GM21529 (cell line): Measurements from ENCODE around the gene ACTRT3.
"Not testable (repeated sequence)": the region's sequence is repeated elsewhere in the genome, so short reads cannot be mapped to it uniquely, and the experiment has no call there.

Experiments used
- ATAC-seq: cut with Tn5 transposase; IDR thresholded peaks from one replicate; pipeline ENCODE4 v1.9.1; 2021; ENCODE audit not compliant: unreplicated experiment

Gene ACTRT3

DNA sequence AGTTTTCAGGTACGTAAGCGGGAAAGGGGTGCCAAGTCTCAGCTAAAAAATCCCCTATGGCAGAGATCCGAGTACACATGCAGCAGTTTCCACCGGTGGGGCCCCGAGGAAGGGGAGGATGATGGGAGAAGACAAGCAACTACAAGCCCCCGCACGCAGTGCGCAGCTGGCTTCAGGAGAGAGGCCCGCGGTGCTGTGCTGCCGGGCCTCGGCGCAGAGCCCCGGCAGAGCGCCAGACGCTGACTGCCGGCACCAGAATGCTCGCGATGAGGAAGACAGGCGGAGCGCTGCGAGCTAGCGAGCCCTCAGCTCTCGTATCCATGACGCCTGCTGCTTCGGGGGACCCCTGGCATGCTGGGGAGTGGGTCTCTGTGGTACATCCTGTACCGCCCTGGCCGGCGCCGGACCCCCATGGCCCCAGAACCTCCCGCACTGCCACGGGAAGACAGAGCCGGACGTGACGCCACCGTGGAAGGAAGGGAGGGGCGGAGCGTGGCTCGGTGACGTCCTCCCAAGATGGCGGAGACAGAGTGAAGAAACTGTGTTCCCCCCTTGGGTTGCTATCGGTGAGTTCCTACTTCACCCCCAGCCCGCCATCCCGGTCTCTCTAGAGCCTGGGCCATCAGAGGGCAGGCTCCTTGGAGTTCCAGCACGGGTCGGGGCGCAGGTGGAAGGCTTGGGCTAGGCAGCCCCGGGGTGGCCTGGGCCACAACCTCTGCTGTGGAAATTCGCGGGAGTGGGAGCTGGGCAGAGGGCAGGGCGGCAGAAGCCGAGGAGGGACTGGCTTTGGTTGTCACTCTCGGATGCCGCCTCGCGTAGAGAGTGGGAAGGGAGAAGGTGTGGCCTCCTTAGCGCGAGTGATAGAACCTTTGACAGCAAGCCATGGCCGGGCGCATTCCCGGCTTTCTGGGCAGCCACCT, 3.8 kb upstream of the ACTRT3 start, which contains the start of gene MYNN:
Gene MYNN, plus strand, starts transcription at position 500 of the 920 bp plus-strand sequence. CDS start 900 bp downstream, outside the sequence.
- ATAC-seq, result peak; percentile 83

DNA sequence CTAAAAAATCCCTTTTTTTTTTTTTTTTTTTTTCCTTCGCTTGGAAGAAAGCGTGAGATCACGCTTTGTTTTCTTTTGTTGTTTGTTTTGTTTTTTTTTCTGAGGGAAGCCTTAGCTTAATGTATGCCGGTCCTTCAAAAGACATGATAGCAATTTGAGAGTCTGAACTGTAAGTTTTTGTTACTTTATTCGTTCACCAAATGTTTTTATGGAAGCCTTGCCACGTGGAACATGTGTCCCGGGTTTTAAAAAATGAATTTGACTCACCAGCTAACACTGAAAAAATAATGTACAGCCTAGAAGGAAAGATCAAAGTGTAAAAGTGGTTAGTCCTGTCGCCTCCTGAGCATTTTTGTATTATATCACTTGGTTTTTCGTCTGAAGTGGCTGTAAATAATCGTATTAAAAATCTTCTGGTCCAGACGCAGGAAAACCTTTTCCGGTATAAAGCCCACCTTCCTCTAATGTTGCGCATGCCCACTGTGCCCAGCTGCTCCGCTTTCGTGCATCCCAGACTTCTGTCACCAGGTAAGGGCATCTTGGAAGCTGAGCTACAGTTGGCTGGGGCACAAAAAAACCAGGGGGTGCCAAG, 3.0 kb upstream of the ACTRT3 start:
- peak; percentile 25 for ATAC-seq

DNA sequence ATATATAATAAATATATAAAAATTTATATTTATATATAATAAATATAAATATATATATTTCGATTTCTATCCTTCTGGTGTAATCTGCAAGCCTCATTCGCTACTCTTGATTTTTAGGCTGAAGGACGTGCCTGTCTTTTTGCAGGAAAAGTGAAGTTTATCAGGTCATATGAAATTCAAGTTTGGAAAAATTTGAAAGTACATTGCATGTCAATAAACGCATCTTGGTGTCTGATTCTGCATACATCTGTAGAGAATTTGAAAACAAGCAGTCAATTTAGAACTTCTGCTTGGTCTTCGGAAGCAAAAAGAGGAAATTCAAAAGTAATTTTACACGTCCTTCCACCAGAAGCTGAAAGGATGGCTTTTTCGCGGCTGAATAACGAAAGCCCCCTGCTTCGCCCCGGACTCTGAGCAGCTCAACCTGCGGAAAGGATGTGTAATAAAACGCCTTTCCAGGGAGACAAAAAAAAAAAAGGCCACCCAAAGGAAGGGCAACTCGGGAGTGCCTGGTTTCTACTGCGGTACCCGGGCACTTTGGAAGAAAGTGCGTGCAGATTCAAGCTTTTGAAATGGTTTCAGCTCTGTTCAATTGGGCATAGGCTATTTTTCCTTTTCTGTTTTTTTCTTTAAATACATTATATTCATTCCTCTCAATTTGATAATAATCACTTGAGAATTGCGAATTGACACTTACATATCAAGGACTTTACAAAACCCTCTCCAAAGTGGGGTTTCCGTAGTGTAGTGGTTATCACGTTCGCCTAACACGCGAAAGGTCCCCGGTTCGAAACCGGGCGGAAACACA, 2.3 kb upstream of the ACTRT3 start:
- ATAC-seq, result peak; percentile 8

DNA sequence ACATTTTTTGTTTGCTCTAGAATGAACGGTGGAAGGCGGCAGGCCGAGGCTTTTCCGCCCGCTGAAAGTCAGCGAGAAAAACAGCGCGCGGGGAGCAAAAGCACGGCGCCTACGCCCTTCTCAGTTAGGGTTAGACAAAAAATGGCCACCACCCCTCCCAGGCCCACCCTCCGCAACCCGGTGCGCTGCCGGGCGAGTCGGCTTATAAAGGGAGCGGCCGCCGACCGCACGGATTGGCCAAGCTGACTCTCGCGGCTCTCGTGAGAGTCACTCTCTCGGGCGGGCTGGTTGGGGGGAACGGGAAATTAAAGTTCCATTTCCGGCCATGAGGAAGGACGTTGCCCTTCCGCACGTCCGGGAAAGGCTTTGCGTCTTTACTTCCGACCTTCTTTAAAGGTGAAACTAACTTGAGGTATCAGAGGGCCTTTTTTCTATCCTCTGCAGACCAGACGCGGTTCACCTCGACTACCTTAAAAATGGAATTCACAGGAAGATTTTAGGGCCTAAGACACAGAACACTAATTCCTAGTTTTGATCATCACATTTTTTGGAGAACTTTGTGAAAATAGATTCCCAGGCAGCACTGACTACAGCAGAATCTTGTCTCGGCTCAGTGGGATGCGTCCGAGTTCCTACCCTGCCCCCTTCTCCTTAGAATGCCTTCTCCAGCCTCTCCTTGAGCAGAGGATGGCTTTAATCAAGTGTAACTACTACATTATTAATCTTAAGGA, 4.3 kb downstream of the ACTRT3 start, which contains the start of gene TERC:
Gene TERC, minus strand, starts transcription at position 179 of the 731 bp plus-strand sequence.
- peak; percentile 65 for ATAC-seq

DNA sequence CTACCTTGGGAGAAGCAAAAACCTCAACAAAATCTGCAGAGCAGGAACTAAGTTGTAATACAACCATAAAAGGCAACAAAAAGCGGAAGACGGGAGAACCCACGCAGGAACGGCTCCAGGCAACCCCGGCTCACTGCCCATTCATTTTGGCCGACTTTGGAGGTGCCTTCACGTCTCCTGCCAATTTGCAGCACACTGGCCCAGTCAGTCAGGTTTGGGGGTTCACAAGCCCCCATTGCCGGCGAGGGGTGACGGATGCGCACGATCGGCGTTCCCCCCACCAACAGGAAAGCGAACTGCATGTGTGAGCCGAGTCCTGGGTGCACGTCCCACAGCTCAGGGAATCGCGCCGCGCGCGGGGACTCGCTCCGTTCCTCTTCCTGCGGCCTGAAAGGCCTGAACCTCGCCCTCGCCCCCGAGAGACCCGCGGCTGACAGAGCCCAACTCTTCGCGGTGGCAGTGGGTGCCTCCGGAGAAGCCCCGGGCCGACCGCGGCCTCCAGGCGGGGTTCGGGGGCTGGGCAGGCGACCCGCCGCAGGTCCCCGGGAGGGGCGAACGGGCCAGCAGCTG, 5.0 kb downstream of the ACTRT3 start:
- ATAC-seq, result peak; percentile 46

DNA sequence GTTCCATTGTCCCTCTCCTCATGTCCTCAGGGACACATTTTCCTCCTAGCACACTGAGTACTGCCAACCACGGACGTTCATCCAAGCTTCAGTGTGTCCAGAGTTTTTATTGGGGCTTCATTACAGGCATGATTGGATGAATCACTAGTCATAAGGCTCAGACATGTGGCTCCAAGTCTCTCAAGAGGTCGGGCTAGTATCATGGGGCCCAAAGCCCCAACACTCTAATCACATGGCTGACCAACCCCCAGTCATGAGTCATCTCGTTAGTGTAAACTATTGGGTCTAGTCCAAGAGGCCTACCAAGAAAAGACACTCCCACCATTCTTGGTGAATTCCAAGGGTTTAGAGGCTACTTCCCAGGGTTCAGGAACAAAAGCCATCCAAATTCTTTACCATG, 8.9 kb downstream of the ACTRT3 start:
- no peak for ATAC-seq

DNA sequence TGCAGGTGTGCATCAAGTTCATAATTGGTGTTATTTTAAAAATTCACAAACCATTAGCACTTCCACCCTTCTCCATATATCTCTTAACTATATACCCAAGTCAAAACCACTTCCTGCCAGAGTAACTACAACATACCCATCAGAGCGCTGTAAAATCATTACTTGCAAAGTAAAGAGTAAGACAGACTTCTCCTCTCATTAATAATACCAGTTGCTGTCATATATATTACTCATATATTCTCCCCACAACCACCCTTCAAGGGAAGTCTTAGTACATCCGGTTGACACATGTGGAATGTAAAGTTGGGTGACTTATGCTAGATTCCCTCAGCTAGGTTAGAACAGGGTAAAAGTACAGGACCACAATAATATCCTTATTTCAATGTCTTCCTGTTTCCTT, 10.1 kb downstream of the ACTRT3 start:
- peak; percentile 49 for ATAC-seq

DNA sequence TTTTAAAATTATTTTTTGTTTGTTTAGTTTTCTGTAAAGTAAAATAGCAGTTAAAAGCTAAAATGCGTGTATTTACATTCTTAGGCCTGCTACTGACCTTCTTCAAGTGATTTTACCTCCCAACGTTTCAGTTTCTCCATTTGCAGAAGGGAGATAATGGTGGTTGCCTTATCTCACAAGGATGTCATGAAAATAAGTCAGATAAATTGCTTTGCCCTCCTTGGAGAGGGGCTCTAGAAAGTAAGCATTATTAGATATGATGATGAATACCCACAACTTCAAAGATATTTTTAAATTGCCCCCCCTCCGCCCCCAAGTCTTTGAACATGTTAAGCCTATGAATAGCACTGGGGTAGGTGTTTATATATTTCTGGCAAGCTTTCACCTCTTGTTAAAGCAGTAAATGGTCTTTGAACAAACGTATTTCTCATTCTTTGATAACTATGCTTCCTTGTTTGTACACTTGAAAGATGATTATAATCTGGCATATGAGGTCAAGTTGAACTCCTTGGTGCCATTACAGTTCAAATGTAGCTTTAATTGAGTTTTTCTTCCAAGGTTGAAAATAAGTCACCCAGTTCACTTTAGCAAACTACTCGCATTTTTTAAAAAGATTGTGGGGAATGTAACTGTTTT, 10.9 kb downstream of the ACTRT3 start:
- no peak for ATAC-seq

DNA sequence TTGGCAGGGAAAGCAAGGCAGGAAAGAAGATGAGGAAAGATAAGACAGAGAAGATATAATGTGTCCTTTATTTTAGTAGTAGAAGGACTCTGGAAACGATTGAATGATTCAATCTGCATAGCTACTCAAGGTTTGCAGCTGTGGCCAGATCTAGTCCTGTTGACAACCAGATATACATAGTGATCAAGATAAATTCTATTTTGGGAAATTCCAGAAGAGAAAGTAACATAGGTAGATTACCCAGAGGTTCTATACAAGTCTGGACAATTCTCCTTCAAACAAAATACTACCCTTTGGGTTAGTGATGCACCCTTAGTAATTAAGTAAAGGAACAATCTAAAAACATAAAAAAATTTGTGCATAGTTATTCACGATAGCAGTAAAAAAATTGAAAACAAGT, 13.9 kb downstream of the ACTRT3 start:
- ATAC-seq, result no peak

DNA sequence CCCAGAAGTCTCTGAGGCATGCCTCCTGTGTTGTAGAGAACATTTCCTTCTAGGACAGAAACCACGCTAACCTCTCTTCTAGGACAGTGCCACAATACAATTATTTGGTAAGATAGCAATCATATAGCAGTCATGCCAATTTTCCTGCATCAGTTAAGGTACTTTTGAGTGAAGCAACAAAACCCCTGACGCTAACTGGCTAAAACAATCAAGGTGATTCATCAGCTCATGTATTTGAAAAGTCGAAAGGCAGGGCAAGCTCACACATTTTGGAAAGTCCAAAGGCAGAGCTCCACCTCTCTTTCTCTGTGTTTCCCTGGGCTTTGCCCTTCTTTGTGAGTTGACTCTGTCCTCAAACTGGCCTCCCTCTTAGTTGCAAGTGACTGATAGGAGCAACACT, 14.7 kb downstream of the ACTRT3 start:
- no peak for ATAC-seq

DNA sequence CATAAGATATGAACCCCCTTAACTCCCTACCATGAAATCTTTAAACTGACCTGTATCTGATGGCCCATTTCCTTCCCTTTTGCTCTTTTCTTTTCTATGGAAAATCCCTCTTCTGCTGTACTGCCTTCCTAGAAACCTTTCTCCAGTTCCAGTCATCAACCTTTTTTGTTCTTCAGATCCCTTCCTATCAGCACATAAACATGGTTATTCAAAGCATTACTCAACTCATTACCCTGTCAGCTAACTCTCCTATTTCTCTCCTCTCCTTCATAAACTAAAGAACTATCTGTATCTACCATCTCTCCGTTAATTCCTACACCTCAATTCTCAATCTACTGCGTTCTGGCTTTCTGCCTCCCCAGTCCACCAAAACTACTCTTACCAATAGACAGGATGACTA, 17.5 kb downstream of the ACTRT3 start:
- ATAC-seq, result no peak

DNA sequence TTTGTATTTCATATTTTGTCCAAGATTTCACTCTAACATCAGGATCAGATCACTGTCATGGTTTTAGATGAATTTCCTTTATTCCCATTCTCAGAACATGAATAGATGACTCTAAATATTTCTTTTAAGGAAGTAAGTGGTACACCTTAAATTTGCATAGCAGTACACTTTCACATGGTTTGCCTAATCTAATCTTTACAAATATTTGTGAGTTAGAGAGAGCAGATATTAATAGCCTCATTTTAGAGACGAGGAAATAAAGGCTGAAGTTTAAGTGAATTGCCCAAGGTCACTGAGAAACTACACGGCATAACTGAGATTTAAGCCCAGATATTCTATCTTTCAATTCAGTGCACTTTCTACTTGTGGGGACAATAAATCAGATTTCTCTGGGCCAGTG, 18.7 kb downstream of the ACTRT3 start:
- no peak for ATAC-seq

DNA sequence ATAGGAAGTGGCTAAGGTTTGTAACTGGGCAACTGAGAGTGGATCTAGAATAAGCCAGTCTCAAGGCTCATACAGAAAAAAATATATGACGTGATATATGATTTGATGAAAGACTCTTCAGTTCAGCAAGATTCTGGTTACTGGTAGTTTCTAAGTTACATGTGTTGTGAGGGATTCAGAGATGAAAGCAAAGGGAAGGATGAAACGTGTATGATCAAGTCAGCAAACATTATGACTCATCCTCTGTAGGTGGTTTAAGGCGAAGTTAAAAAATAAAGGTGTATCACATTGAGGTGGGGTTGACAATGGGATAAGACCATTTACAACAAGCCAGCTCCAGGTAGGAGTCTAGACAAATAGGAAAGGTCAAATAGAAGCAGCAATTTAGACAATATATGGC, 20.7 kb downstream of the ACTRT3 start:
- no peak for ATAC-seq

DNA sequence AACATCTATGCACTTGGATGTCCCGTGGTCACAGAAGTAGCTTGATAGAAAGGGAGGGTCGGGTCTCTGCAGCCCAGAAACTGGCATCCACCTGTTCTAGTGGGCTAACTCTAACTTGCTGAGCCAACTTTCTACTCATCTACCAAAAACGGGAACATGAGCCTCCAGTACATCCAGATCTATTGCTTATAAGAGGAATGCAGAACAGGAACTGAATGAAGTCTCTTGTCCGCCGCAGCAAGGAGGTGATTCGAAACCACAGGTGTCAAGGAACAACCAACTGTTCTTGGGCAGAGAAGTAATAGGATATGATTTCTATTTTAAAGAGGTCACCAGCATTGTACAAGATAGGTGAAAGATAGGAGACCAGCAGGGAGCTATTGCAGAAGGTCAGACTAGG, 22.4 kb downstream of the ACTRT3 start:
- no peak for ATAC-seq

DNA sequence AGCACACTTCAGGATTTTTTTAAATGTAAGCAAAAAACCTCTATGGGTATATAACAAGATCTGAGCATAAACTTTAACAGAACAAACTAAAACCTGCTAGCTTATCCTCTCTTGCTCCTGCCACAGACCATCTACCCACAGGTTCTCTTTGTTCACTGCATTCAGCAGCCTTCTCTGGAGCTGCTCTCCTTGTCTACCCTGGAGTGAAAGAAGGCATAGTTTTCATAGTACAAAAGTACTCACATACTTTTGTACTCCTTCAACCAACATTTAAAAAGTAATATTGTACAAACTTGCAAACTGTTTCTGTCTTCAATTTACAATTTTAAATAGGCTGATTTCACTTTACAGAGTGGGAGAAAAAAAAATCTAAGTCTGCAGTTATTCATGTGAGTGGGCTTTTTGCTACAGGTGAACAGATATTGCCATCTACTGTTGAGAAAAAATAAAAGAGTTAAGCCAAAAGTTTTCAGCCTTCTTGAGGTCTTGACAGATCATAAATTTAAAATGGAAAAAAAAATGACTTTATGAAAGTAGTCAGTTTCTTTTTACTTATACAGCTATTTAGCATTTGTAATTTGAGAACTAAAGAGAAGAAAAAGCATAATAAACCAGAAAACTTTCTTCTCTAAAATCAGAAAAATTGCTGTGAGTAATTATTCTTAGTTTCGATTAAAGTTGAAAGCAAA, 24.9 kb downstream of the ACTRT3 start:
- ATAC-seq, result no peak

DNA sequence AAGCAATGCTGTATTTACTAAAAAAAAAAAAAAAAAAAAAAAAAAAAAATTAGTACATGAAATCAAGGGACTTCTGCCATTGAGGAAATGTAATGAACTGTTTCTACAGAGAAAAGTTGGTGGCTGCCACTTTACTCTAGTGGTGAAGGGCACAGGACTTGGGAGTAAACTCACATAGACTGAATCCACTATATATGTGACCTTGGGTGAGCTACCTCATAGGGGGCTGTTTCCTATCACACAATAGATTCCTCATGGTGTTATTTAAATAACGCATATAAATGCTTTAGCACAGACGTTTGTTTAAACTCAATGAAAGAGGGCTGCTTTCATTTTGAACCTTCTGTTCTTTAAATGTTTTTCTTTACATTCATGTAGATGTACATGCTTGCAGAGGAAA, 30.3 kb downstream of the ACTRT3 start:
- no peak for ATAC-seq

DNA sequence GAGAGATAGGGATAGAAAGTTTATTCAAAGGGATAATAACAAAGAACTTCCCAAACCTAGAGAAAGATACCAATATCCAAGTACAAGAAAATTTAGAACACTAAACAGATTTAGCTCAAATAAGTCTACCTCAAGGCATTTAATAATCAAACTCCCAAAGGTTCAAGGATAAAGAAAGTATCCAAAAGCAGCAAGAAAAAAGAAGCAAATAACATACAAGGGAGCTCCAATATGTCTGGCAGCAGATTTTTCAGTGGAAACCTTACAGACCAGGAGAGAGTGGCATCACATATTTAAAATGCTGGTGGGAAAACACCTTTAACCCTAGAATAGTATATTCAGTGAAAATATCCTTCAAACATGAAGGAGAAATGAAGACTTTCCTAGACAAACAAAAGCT, 37.5 kb downstream of the ACTRT3 start:
- ATAC-seq, result not testable (repeated sequence)

DNA sequence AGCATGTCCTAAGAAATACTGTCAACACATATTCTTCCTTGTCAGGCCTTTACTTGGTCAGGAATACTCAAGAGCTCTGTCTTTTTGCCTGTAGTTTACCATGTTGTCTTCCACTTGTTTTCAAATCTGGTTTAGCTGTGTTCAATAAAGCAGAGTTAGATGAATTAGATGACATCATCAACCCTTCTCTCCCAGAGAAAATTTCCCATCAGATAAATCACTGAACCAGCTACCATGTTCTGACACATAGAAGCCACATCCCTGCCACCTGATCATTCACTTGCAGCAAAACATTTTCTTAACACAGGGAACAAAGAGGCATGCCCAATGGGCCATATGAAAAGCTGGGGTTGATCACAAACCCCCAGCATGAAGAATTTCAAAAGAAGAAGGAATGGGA, 46.6 kb downstream of the ACTRT3 start:
- ATAC-seq, result no peak

DNA sequence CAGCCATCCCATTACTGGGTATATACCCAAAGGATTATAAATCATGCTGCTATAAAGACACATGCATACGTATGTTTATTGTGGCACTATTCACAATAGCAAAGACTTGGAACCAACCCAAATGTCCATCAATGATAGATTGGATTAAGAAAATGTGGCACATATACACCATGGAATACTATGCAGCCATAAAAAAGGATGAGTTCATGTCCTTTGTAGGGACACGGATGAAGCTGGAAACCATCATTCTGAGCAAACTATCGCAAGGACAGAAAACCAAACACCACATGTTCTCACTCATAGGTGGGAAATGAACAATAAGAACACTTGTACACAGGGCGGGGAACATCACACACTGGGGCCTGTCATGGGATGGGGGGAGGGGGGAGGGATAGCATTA, 50.9 kb downstream of the ACTRT3 start:
- not testable (repeated sequence) for ATAC-seq
